ENCODE results near the gene GGN.
"Not testable (repeated sequence)": the region's sequence is repeated elsewhere in the genome, so short reads cannot be mapped to it uniquely, and the experiment has no call there.

Gene GGN

DNA sequence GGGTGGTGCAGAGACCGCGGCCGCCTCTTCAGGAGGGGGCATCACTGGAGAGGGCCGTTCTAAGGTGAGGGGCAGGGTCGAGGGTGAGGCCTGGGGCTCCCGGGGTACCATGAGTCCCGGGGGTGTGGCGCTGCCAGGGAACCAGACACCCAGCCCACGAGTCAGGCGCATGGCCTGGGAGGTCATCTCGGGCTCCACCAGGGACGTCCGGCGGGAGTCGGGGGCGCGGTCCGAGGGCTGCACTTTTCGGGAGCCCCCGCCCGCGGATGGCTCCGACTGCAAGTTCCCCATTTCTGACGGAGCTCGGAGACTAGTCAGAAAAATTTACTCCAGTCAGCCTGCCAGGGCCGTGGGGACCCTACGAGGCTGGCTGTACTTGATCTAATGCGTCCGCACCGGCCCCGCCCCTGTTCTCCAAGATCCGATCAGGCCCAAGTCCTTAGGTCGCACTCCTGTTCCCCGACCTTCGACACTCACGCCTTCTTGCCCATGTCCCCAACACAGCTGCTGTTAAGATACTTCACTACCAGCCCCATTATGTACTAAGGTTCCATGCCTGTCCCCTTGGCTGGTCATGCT, 774 bp downstream of the GGN start:
- DNase-seq (ENCODE audit: low spot score): no peak

DNA sequence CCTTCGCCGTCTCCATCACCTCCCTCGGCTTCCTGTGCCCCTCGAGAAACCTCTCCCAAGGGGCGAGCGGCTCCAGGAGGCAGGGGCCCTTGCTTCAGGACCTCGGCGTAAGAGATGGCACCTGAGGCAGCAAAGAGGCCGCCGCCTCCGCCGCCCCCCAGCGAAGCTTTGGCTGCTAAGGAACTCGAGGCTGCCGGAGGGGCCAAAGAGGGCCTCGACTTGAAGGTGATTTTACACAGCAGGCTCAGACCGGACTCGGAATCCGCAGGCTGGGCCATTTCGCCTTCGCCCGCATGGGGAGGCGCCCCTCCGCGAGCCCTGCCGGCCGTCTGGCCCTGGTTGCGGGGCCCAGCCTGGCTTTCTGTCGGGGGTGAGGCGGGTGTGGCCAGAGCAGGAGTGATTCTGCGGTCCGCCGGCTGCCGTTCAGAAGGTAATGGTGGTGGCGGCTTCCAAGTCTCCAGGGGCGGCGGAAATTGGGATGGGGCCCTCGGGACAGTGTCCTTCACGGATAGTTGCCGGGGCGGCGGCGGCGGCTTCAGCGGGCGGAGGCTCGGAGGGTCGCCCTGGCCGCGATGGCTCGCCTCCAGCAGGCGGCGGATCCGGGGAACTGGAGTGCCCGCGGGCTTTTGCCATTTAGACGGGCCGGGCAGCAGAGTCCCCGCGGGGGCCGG, 1.4 kb downstream of the GGN start:
- no peak for DNase-seq (ENCODE audit: low spot score)

DNA sequence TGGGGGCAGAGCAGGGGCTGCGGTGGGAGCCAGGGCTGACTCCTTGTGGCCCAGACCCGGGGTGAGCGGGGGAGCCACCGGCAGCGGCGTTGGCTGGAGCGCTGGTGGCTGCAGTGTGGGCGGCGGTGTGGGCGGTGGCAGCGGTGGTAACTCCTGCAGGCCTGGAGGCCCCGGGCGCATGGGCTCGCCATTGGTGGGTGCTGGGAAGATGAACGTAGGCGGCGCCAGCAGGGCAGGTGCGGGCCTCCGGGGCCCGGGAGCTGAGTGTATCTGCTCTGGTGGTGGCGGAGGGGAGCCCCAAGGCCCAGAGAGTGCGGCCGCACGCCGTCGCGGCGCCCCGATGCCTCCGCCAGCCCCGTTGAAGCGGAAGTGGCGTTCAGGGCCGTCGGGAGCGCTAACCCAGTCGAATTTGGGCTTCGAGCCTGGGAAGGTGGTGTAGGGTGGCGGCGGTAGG, 2.0 kb downstream of the GGN start:
- DNase-seq (ENCODE audit: low spot score): no peak

DNA sequence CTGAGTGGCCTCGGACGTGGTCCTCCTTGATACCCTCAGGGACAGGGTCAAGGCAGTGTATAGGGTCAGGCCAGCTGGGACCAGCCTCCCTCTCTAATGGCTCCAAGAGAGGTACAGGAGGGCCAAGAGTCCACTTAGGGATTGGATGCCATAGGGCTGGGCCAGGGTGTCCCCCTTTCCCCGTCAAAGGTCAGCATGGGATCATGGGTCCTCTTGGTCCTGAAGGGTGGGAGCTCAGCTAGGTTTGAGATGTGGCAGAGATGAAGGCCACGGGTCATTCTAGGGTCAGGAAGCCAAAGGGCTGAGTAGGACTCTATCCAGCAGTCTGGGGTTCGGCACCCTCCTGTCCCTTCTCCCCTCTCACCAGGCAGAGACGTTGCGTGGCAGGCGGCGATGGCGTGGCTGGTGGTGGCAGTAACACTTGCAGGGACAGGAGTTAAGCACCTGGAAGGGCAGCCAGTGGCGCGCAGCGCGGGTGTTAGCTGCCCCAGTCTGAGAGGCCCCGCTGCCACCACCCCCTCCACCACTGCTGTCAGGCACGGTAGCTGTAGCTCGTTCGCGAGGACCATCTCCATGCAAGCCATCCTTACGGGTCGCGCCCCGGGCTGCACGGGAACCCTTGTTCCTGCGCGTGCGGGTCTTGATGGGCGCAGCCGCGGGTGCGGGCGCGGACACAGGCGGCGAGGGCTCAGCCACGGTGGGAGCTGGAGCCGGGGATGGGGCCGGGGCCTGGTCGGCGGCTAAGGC, 2.6 kb downstream of the GGN start:
- no peak for DNase-seq (ENCODE audit: low spot score)

- DNase-seq (ENCODE audit: low spot score): no peak
These were observed 3.4 kb downstream of the GGN start for GRCh38 chr19:38384209-38385027.

DNA sequence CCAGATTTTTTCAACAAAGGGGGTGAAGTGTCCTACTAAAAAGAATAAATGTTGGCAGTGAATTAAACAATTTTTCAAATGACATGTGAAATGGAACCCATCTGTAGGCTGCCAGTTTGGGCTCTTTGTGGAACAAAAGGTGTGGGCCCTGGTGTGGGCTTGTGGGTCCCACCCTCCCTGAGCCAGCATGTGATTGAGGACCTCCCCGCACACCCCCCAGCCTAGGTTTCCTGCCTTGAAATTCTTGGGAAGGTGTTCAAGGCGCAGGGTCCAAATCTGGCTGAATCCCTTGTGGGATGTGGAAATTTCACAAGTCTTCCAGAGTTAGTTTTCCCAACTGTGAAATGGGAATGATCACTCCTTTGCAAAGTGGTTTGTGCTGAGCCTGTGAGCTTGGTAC, 4.1 kb downstream of the GGN start:
- DNase-seq (ENCODE audit: low spot score): no peak

- no peak for DNase-seq (ENCODE audit: low spot score)
These were observed 4.7 kb downstream of the GGN start for GRCh38 chr19:38383184-38383583.

- DNase-seq (ENCODE audit: low spot score): no peak
These were observed 6.7 kb downstream of the GGN start for GRCh38 chr19:38381138-38381537.

DNA sequence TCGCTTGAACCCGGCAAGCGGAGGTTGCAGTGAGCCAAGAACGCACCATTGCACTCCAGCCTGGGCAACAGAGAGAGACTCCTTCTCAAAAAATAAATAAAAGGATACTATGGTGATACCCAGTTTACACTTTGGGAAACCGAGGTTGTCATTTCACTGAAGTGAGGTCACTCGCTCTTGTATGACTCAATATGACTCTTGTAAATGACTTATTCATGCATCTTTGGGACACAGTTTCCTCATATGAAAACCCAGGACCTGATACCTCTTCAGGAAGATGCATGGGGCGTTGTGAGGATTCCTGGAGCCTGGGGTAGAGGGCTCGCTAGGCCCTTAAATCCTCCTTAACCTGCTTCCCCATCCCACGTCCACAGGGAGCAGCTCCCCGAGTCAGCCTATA, 9.0 kb downstream of the GGN start:
- no peak for DNase-seq (ENCODE audit: low spot score)

DNA sequence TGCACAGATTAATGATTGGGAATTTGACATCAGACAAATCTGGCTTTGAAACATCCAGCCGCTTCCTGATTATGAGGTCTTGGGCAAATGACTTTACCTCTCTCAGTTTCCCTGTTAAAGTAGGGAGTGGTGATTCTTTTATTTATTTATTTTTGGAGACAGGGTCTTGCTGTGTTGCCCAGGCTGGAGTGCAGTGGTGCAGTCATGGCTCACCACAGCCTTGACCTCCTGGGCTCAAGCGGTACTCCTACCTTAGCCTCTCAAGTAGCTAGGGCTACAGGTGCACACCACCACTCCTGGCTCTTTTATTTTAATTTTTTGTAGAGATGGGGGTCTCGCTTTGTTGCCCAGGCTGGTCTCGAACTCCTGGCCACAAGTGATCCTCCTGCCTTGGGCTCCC, 10.8 kb downstream of the GGN start:
- no peak for DNase-seq (ENCODE audit: low spot score)

DNA sequence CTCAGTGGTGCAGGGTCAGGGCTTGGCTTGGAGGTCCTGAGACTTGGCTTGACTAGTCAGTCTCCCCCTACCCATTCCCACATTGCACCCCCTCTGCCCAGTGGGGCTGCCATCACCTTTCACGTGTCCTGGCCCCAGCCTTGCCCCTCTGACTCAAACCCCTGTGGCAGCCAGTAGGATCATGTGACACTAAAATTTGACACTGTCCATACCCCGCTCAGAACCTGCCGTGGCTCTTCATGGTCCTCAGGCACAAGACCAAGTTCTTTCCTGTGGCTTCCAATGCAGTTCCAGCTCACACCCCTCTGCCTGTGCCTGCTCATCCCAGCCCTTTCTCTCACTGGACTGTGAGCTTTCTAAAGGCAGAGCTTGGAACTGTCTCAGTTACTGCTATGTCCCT, 11.3 kb downstream of the GGN start:
- DNase-seq (ENCODE audit: low spot score): no peak

DNA sequence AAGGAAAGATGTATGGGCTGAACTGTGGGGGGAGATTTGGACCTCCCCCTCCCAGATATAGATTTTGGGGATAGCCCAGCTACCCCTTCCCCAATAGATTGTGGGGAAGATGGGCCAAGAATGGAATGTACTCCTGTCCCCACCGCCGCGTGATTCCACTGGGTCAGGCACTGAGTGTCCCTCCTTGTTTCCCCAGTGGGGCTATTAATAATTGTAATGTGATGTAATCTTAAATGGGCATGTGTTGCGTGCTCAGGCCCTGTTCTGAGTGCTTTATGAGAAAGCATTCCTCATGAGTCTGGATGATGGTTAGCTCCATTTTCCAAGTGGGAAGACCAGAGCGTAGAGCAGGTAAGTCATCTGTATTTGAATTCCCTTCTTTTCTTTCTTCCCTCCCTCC, 12.1 kb downstream of the GGN start:
- DNase-seq (ENCODE audit: low spot score): no peak

GRCh38 chr19:38375098-38375493, 12.7 kb downstream of the GGN start:
- no peak for DNase-seq (ENCODE audit: low spot score)

- DNase-seq (ENCODE audit: low spot score): peak; percentile 99
These were observed 13.3 kb downstream of the GGN start, which contains the start of gene PSMD8 for GRCh38 chr19:38374332-38375097. TSS of gene PSMD8 (plus strand) at chr19:38374571. CDS start at chr19:38374602, 31 bp downstream.

- DNase-seq (ENCODE audit: low spot score): no peak
These were observed 13.9 kb downstream of the GGN start for GRCh38 chr19:38373907-38374331.

DNA sequence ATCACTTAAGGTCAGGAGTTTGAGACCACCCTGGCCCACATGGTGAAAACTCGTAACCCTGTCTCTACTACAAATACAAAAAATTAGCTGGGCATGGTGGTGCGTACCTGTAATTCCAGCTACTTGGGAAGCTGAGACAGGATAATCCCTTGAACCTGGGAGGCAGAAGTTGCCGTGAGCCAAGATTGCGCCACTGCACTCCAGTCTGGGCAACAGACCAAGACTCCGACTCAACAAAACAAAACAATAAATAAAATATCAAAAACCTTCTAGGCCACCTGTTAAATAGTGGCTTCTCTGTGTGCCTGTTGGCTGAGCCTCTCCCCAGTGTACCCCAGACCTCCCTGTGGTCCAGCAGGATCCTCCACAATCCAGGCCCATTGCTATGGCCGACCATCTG, 16.8 kb downstream of the GGN start:
- no peak for DNase-seq (ENCODE audit: low spot score)

GRCh38 chr19:38370299-38370698, 17.5 kb downstream of the GGN start:
- no peak for DNase-seq (ENCODE audit: low spot score)

GRCh38 chr19:38369584-38369983, 18.2 kb downstream of the GGN start:
- no peak for DNase-seq (ENCODE audit: low spot score)

DNA sequence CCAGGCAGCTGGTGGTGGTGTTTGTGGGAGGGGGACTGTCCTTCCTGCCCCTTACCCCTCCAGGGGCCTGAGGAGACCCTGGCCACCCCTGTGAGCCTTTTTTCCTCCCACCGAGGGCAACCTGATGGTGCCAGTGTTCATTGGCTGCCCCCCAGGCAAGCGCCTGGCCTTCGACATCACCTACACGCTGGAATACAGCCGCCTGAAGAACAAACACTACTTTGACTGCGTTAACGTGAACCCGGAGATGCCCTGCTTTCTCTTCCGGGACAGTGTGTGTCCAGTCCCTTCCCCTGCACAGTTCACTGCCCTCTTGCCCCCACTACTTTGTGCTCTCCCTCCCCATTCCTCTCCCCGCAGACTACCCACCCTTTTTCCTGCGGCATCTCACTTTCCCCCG, 20.8 kb downstream of the GGN start:
- DNase-seq (ENCODE audit: low spot score): no peak

DNA sequence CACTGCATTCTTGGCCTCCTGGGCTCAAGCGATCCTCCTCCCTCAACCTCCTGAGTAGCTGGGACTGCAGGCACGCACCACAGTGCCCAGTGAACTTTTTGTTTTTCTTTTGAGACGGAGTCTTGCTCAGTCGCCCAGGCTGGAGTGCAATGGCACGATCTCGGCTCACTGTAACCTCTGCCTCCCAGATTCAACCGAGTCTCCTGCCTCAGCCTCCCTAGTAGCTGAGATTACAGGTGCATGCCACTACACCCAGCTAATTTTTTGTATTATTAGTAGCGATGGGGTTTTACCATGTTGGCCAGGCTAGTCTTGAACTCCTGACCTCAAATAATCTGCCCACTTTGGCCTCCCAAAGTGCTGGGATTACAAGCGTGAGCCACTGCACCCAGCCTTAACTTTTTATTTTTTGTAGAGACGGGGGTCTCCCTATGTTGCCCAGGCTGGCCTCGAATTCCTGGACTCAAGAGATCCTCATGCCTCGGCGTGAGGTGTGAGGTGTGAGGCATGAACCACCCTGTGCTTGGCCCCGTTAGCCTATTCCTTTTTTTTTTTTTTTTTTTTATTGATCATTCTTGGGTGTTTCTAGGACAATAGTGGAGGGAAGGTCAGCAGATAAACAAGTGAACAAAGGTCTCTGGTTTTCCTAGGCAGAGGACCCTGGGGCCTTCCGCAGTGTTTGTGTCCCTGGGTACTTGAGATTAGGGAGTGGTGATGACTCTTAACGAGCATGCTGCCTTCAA, 24.7 kb downstream of the GGN start:
- DNase-seq (ENCODE audit: low spot score): not testable (repeated sequence)

Data from left forelimb (tissue), 1 donor.